ENCODE results near the gene KRTAP5-8. TPM values are rescaled to one million over a fixed set of nuclear protein-coding genes. Genes with fewer than 3 reads are reported as not detected.
"Not testable (repeated sequence)": the region's sequence is repeated elsewhere in the genome, so short reads cannot be mapped to it uniquely, and the experiment has no call there.

KRTAP5-8 gene
- total RNA-seq, 1 donor from 2014 or later: not detected

- intact Hi-C loops (cut with DNase I): not testable (repeated sequence)
Measured at GRCh38 chr11:71540521-71541304, 2.9 kb downstream of the KRTAP5-8 start.

GRCh38 chr11:71542382-71542781 lies 4.6 kb downstream of the KRTAP5-8 start:
- no peak for DNase-seq (ENCODE audit: low spot score)
- intact Hi-C loops (cut with DNase I): no loop called here

More at GRCh38 chr11:71540521-71541304, 2.9 kb downstream of the KRTAP5-8 start:
- not testable (repeated sequence) for DNase-seq (ENCODE audit: low spot score)

GRCh38 chr11:71542879-71543777 lies 5.3 kb downstream of the KRTAP5-8 start:
- intact Hi-C loops (cut with DNase I): no loop called here
- no peak for DNase-seq (ENCODE audit: low spot score)

- intact Hi-C loops (cut with DNase I): no loop called here
Measured at GRCh38 chr11:71543866-71544265, 6.0 kb downstream of the KRTAP5-8 start.

GRCh38 chr11:71544525-71545214 lies 6.8 kb downstream of the KRTAP5-8 start:
- no peak for DNase-seq (ENCODE audit: low spot score)
- intact Hi-C loops (cut with DNase I): no loop called here

More at GRCh38 chr11:71543866-71544265, 6.0 kb downstream of the KRTAP5-8 start:
- DNase-seq (ENCODE audit: low spot score): no peak

GRCh38 chr11:71545405-71545966 lies 7.7 kb downstream of the KRTAP5-8 start:
- DNase-seq (ENCODE audit: low spot score): no peak
- intact Hi-C loops (cut with DNase I): no loop called here

- DNase-seq (ENCODE audit: low spot score): no peak
- intact Hi-C loops (cut with DNase I): no loop called here
Measured at GRCh38 chr11:71548120-71548519, 10.3 kb downstream of the KRTAP5-8 start, which contains the start of gene KRTAP5-9. Gene KRTAP5-9 (plus strand): TSS chr11:71548420. CDS start chr11:71548658, 238 bp downstream.

- intact Hi-C loops (cut with DNase I): no loop called here
- DNase-seq (ENCODE audit: low spot score): no peak
Measured at GRCh38 chr11:71548716-71549151, 10.9 kb downstream of the KRTAP5-8 start.

- no peak for DNase-seq (ENCODE audit: low spot score)
- intact Hi-C loops (cut with DNase I): no loop called here
Measured at GRCh38 chr11:71551711-71552110, 13.9 kb downstream of the KRTAP5-8 start.

- intact Hi-C loops (cut with DNase I): no loop called here
- DNase-seq (ENCODE audit: low spot score): no peak
Measured at GRCh38 chr11:71554996-71555395, 17.2 kb downstream of the KRTAP5-8 start.

- DNase-seq (ENCODE audit: low spot score): no peak
- intact Hi-C loops (cut with DNase I): no loop called here
Measured at GRCh38 chr11:71555508-71555907, 17.7 kb downstream of the KRTAP5-8 start.

GRCh38 chr11:71556018-71556417 lies 18.2 kb downstream of the KRTAP5-8 start:
- DNase-seq (ENCODE audit: low spot score): no peak
- intact Hi-C loops (cut with DNase I): no loop called here

GRCh38 chr11:71557257-71557656 lies 19.4 kb downstream of the KRTAP5-8 start:
- intact Hi-C loops (cut with DNase I): no loop called here
- no peak for DNase-seq (ENCODE audit: low spot score)

- DNase-seq (ENCODE audit: low spot score): no peak
- intact Hi-C loops (cut with DNase I): no loop called here
Measured at GRCh38 chr11:71558996-71559395, 21.2 kb downstream of the KRTAP5-8 start.

GRCh38 chr11:71562120-71562519 lies 24.3 kb downstream of the KRTAP5-8 start:
- intact Hi-C loops (cut with DNase I): no loop called here
- DNase-seq (ENCODE audit: low spot score): no peak

GRCh38 chr11:71563406-71563805 lies 25.6 kb downstream of the KRTAP5-8 start:
- intact Hi-C loops (cut with DNase I): no loop called here
- no peak for DNase-seq (ENCODE audit: low spot score)

GRCh38 chr11:71564430-71564829 lies 26.6 kb downstream of the KRTAP5-8 start:
- intact Hi-C loops (cut with DNase I): no loop called here
- DNase-seq (ENCODE audit: low spot score): no peak

GRCh38 chr11:71565263-71565662 lies 27.4 kb downstream of the KRTAP5-8 start, which contains the start of gene KRTAP5-10:
Gene KRTAP5-10 (plus strand): TSS chr11:71565563. CDS start chr11:71565588, 25 bp downstream.
- no peak for DNase-seq (ENCODE audit: low spot score)
- intact Hi-C loops (cut with DNase I): no loop called here

GRCh38 chr11:71566081-71566620 lies 28.3 kb downstream of the KRTAP5-8 start:
- intact Hi-C loops (cut with DNase I): no loop called here
- DNase-seq (ENCODE audit: low spot score): no peak
